GM21619 (cell line): ENCODE data around the gene MCRIP2.

Experiments
- ATAC-seq: cut with Tn5 transposase; IDR thresholded peaks from one replicate; pipeline ENCODE4 v1.9.1; 2021; ENCODE audit not compliant: unreplicated experiment

Gene MCRIP2

GRCh38 chr16:667780-668518 lies 26.3 kb downstream of the MCRIP2 start, which contains the start of gene RHOT2:
TSS of gene RHOT2 (plus strand) at chr16:668132. CDS start at chr16:668200, 68 bp downstream.
- ATAC-seq: peak; percentile 78

GRCh38 chr16:668519-669171 lies 27.0 kb downstream of the MCRIP2 start:
- no peak for ATAC-seq

- no peak for ATAC-seq
Observed at GRCh38 chr16:669666-670065, 28.0 kb downstream of the MCRIP2 start.

GRCh38 chr16:670485-671352 lies 29.1 kb downstream of the MCRIP2 start:
- no peak for ATAC-seq

GRCh38 chr16:671353-672131 lies 29.9 kb downstream of the MCRIP2 start:
- ATAC-seq: no peak

- ATAC-seq: no peak
Observed at GRCh38 chr16:672371-672770, 30.7 kb downstream of the MCRIP2 start.

- ATAC-seq: no peak
Observed at GRCh38 chr16:672851-673250, 31.2 kb downstream of the MCRIP2 start.

- no peak for ATAC-seq
Observed at GRCh38 chr16:673399-673991, 31.9 kb downstream of the MCRIP2 start.

GRCh38 chr16:674214-674881 lies 32.7 kb downstream of the MCRIP2 start:
- ATAC-seq: no peak

- ATAC-seq: no peak
Observed at GRCh38 chr16:674968-675883, 33.6 kb downstream of the MCRIP2 start, which contains the start of gene RHBDL1. TSS of gene RHBDL1 (plus strand) at chr16:675671. CDS start at chr16:675791, 120 bp downstream.

- no peak for ATAC-seq
Observed at GRCh38 chr16:675884-676564, 34.4 kb downstream of the MCRIP2 start.

GRCh38 chr16:676565-676902 lies 34.9 kb downstream of the MCRIP2 start:
- ATAC-seq: no peak

GRCh38 chr16:676913-677312 lies 35.3 kb downstream of the MCRIP2 start:
- ATAC-seq: no peak

GRCh38 chr16:677316-678190 lies 35.9 kb downstream of the MCRIP2 start:
- no peak for ATAC-seq

GRCh38 chr16:678209-678857 lies 36.7 kb downstream of the MCRIP2 start:
- no peak for ATAC-seq

GRCh38 chr16:678858-679813 lies 37.5 kb downstream of the MCRIP2 start:
- no peak for ATAC-seq
